ENCODE results near the gene ALPP. TPM values are rescaled to one million over a fixed set of nuclear protein-coding genes. Genes with fewer than 3 reads are reported as not detected.

Gene ALPP
- total RNA-seq, 4 donors from 2014 or later: 0.06 TPM; not detected in 3

- H3K27ac ChIP-seq (replicated peaks in 1 of 4): no peak overlapping the region
- H3K9me3 ChIP-seq: no peaks in the 10 kb centered on the region
- 15% methylated on average over 24 of the region's 24 CpGs for WGBS
- DNase-seq (ENCODE audit: extremely low spot score): no peak
- H3K4me1 ChIP-seq: peaks cover 0 to 25% (median 20%) of the 10 kb centered on the region in 4 donors
- peaks cover 0 to 91% (median 38%) of the 10 kb centered on the region in 4 donors for H3K27me3 ChIP-seq
- intact Hi-C loops (cut with DNase I): no loop called here
- no peak overlapping the region for H3K4me3 ChIP-seq
- H3K36me3 ChIP-seq: no peaks in the 10 kb centered on the region
- TF ChIP-seq POLR2A (IDR thresholded peaks at IDR 0.05; ENCODE audit: low read depth): no peak
- TF ChIP-seq CTCF (IDR thresholded peaks at IDR 0.05): no peak
- TF ChIP-seq POLR2AphosphoS5 (IDR thresholded peaks at IDR 0.05): no peak
- no peak for TF ChIP-seq EP300 (IDR thresholded peaks at IDR 0.05)
These were observed 7.3 kb downstream of the ALPP start for GRCh38 chr2:232385660-232386489.

DNA sequence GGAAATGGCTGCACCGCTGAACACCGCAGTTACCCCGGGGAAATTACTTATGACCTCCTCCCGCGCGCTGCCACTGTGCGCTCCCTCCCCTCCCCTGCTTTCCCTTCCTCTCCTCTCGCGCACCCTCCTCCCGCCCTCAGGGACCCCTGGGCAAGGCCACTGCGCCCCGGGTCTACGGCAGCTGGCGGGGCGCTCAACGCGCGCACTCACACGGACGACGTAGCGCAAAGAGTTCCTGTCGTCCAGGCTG lies 7.9 kb downstream of the ALPP start:
- intact Hi-C loops (cut with DNase I): no loop called here
- peaks cover 0 to 91% (median 36%) of the 10 kb centered on the region in 4 donors for H3K27me3 ChIP-seq
- TF ChIP-seq CTCF (IDR thresholded peaks at IDR 0.05): no peak
- DNase-seq (ENCODE audit: extremely low spot score): no peak
- H3K4me1 ChIP-seq: peaks cover 0 to 25% (median 20%) of the 10 kb centered on the region in 4 donors
- H3K4me3 ChIP-seq: no peak overlapping the region
- no peak overlapping the region for H3K27ac ChIP-seq (replicated peaks in 1 of 4)
- no peaks in the 10 kb centered on the region for H3K36me3 ChIP-seq
- WGBS: 11% methylated on average over 10 of the region's 23 CpGs
- H3K9me3 ChIP-seq: no peaks in the 10 kb centered on the region

DNA sequence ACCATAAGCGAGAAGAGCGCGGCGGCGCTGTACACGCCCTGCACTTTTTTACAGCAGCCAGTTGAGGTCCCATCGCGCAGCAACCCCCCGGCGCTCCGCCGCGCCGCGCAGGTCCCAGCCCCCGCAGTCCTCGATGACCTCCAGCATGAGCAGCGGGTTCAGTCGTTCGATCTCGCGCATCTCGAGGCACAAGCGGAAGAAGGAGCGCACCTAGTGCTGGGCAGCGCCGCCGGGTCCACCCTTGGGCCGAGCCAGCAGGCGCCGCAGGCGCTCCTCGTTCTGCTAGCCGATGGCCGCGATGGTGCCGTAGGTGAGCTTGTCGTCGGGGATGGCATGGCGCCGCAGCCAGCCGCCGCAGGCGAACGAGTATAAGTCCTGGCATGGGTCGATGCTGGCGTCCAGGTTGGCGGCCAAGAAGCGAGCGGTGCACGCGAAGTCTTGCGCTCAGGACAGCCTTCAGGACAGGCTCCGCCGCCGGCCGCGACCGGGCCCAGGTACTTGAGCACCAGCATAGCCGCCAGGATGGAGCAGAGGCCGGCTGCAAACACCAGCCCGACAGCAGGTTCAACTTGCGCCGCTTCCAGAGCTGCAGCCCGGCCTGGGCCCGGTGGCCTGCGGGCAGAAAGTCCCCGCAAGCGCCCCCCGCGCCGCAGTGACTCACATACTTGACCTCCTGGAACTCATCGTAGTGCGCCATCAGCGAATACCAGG lies 8.3 kb downstream of the ALPP start:
- no CpG with 5 or more reads among the region's 75 CpGs for WGBS
- no peak for DNase-seq (ENCODE audit: extremely low spot score)
- TF ChIP-seq POLR2A (IDR thresholded peaks at IDR 0.05; ENCODE audit: low read depth) (no peak), CTCF (IDR thresholded peaks at IDR 0.05) (no peak), POLR2AphosphoS5 (IDR thresholded peaks at IDR 0.05) (no peak), EP300 (IDR thresholded peaks at IDR 0.05) (no peak)
- Histone ChIP-seq H3K36me3 (no peaks in the 10 kb centered on the region), H3K9me3 (no peaks in the 10 kb centered on the region), H3K4me1 (peaks cover 0 to 25% (median 20%) of the 10 kb centered on the region in 4 donors), H3K27ac (replicated peaks in 1 of 4) (no peak overlapping the region), H3K27me3 (peaks cover 0 to 90% (median 32%) of the 10 kb centered on the region in 4 donors), H3K4me3 (peak overlapping the region in 1 of 4 donors; percentile 7)
- intact Hi-C loops (cut with DNase I): no loop called here

GRCh38 chr2:232387451-232388171 lies 9.1 kb downstream of the ALPP start:
- no peaks in the 10 kb centered on the region for H3K9me3 ChIP-seq
- DNase-seq (ENCODE audit: extremely low spot score): no peak
- H3K27me3 ChIP-seq: peaks cover 0 to 89% (median 27%) of the 10 kb centered on the region in 4 donors
- peaks cover 0 to 25% (median 20%) of the 10 kb centered on the region in 4 donors for H3K4me1 ChIP-seq
- intact Hi-C loops (cut with DNase I): no loop called here
- 35% methylated on average over 30 of the region's 50 CpGs for WGBS
- no peak for TF ChIP-seq POLR2A (IDR thresholded peaks at IDR 0.05; ENCODE audit: low read depth)
- TF ChIP-seq POLR2AphosphoS5 (IDR thresholded peaks at IDR 0.05): no peak
- TF ChIP-seq CTCF (IDR thresholded peaks at IDR 0.05): no peak
- no peak for TF ChIP-seq EP300 (IDR thresholded peaks at IDR 0.05)
- H3K4me3 ChIP-seq: peak overlapping the region in 1 of 4 donors; percentile 7
- H3K36me3 ChIP-seq: no peaks in the 10 kb centered on the region
- H3K27ac ChIP-seq (replicated peaks in 1 of 4): no peak overlapping the region

Measured in esophagus muscularis mucosa (tissue), 4 donors.